GM18511 (cell line): ENCODE data around the gene PLAAT4.
"Not testable (repeated sequence)": the region's sequence is repeated elsewhere in the genome, so short reads cannot be mapped to it uniquely, and the experiment has no call there.

Experiments used
- ATAC-seq: cut with Tn5 transposase; IDR thresholded peaks from one replicate; pipeline ENCODE4 v1.9.1; 2021; ENCODE audit warnings: mild to moderate bottlenecking, moderate library complexity; ENCODE audit not compliant: unreplicated experiment

The PLAAT4 gene

GRCh38 chr11:63564784-63565350, 28.3 kb downstream of the PLAAT4 start:
- ATAC-seq: no peak

GRCh38 chr11:63567044-63567840, 30.6 kb downstream of the PLAAT4 start:
- peak; percentile 86 for ATAC-seq

- ATAC-seq: no peak
Observed at GRCh38 chr11:63569570-63569969, 33.0 kb downstream of the PLAAT4 start.

GRCh38 chr11:63572026-63572688, 35.5 kb downstream of the PLAAT4 start:
- peak; percentile 73 for ATAC-seq

- no peak for ATAC-seq
Observed at GRCh38 chr11:63573881-63574855, 37.6 kb downstream of the PLAAT4 start.

- ATAC-seq: no peak
Observed at GRCh38 chr11:63574856-63575602, 38.4 kb downstream of the PLAAT4 start.

GRCh38 chr11:63578882-63579281, 42.3 kb downstream of the PLAAT4 start:
- not testable (repeated sequence) for ATAC-seq

- not testable (repeated sequence) for ATAC-seq
Observed at GRCh38 chr11:63581224-63581623, 44.6 kb downstream of the PLAAT4 start.

GRCh38 chr11:63583357-63583677, 46.7 kb downstream of the PLAAT4 start:
- no peak for ATAC-seq

GRCh38 chr11:63586451-63587166, 50.0 kb downstream of the PLAAT4 start:
- ATAC-seq: no peak

GRCh38 chr11:63589000-63589399, 52.4 kb downstream of the PLAAT4 start:
- no peak for ATAC-seq

- ATAC-seq: no peak
Observed at GRCh38 chr11:63590024-63590788, 53.6 kb downstream of the PLAAT4 start.

GRCh38 chr11:63592975-63593395, 56.4 kb downstream of the PLAAT4 start:
- no peak for ATAC-seq

GRCh38 chr11:63595296-63595695, 58.7 kb downstream of the PLAAT4 start:
- ATAC-seq: no peak
